GM10248 (cell line): Measurements from ENCODE around the gene PTPN18.

Source experiments
- CTCF ChIA-PET: fragments of 300-600 bp; sonication (Branson Sonifier 250); formaldehyde crosslinking; extraction: SDS; loops from one replicate; lab custom pipeline; 2021; ENCODE audit warnings: antibody characterized with exemption; lab: Yijun Ruan, JAX
- POLR2A ChIA-PET: fragments of 350-650 bp; sonication (Branson Sonifier 250); formaldehyde crosslinking; extraction: SDS; loops from one replicate; lab custom pipeline; 2020; ENCODE audit warnings: antibody characterized with exemption; lab: Yijun Ruan, JAX
- DNase-seq: peaks from one replicate; pipeline ENCODE4 v3.0.0; 2012; ENCODE audit errors: extremely low spot score
- TF ChIP-seq, protein P1 (sequence below): IDR thresholded peaks from 2 replicates; pipeline ENCODE4 v1.5.1; 2012; ENCODE audit warnings: mild to moderate bottlenecking, low read depth; ENCODE audit errors: extremely low read depth, missing control alignments, control extremely low read depth

Gene PTPN18, protein sequence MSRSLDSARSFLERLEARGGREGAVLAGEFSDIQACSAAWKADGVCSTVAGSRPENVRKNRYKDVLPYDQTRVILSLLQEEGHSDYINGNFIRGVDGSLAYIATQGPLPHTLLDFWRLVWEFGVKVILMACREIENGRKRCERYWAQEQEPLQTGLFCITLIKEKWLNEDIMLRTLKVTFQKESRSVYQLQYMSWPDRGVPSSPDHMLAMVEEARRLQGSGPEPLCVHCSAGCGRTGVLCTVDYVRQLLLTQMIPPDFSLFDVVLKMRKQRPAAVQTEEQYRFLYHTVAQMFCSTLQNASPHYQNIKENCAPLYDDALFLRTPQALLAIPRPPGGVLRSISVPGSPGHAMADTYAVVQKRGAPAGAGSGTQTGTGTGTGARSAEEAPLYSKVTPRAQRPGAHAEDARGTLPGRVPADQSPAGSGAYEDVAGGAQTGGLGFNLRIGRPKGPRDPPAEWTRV

DNA sequence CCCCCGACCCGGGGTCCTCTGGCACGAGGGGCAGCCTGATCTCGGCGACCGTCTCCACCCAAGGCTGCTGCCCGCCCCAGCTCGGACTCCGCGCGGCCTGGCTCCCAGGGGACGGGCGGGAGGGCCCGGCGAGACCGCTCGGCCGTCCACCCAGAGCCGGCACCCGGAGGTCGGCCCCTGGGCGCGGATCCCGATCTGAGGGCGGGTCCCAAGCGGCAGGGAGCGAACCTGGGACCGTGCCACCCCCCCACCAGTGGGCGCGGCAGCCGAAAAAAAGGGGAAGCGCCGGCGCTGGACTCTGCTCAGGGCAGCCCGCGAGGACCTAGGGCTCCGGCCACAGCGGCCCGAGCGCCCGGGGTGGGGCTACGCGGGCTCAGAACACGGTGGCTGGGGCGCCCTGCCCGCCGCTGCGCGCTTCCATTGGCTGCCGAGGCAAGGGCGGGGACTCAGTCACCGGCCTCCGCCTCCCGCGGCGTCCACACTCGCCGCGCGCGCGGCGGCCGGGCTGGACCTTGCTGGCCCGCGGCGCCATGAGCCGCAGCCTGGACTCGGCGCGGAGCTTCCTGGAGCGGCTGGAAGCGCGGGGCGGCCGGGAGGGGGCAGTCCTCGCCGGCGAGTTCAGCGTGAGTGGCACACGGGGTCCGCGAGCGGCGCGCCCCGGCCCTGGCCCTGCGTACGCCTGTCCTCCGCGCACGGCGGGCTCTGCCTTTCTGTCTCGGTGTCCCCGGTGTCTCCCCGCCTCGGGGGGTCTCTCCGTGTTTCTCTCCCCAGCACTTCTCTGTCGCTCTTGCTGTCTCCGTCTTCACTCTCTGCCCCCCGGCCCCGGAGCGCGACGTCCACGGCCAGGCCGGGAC lies at the start of gene PTPN18:
PTPN18 (plus strand) TSS at position 479 of the 854 bp plus-strand sequence; CDS start at position 531, 52 bp downstream.
- peak; percentile 88 for DNase-seq
- ChIA-PET CTCF (interaction anchor here (0.6 to 1.6 kb wide), 9 partner anchors 8 to 35 kb away, joined by 3 to 7 read pairs (median 4); partner anchors contain the start of gene IMP4), POLR2A (no interaction called here)
- TF ChIP-seq, protein P1, sequence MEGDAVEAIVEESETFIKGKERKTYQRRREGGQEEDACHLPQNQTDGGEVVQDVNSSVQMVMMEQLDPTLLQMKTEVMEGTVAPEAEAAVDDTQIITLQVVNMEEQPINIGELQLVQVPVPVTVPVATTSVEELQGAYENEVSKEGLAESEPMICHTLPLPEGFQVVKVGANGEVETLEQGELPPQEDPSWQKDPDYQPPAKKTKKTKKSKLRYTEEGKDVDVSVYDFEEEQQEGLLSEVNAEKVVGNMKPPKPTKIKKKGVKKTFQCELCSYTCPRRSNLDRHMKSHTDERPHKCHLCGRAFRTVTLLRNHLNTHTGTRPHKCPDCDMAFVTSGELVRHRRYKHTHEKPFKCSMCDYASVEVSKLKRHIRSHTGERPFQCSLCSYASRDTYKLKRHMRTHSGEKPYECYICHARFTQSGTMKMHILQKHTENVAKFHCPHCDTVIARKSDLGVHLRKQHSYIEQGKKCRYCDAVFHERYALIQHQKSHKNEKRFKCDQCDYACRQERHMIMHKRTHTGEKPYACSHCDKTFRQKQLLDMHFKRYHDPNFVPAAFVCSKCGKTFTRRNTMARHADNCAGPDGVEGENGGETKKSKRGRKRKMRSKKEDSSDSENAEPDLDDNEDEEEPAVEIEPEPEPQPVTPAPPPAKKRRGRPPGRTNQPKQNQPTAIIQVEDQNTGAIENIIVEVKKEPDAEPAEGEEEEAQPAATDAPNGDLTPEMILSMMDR, result peak; percentile 47

DNA sequence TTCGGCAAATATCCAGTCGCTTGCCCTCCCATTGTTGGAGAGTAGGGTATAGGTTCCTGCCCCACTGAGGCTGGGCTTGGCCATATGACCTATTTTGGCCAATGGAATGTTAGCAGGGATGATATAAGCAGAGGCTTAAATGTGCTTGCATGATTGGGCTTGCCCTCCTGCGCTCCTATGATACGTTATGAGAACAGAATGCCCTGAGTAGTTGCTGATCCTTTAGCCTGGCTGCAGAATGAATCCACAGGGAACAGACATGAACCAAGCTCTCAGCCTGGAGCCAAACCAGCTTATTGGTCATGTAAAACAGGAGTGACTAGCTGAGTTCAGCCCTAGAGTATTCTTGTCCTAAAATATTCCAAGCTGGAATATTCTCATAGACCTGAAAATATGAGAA lies 48.0 kb upstream of the PTPN18 start:
- TF ChIP-seq, protein P1, result no peak
- POLR2A ChIA-PET, result no interaction called here
- CTCF ChIA-PET, result interaction anchor here (2.3 kb wide), 1 partner anchor 25 kb away, joined by 5 read pairs; no protein-coding TSS in a partner anchor
- DNase-seq, result no peak

DNA sequence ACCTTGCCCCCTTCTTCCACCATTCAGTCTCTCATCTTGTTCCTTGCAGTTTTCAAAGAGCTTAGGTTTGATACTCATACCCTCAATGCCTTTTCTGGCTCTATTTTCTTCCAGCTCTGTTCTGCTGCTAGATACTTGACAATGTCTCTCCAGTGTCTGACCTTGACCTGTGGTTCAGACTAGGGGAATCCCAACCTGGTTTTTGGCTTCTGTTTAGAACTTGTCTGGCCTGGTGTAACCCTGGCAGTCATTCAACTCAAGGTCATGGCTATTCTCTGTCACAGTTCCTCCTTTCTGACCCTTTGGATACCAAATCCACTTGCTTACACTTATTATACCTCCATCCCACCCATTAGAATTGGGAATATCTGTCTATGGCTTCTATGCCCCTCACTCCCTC lies 45.0 kb upstream of the PTPN18 start:
- DNase-seq, result no peak
- ChIA-PET POLR2A (no interaction called here), CTCF (no interaction called here)
- TF ChIP-seq, protein P1, result no peak

DNA sequence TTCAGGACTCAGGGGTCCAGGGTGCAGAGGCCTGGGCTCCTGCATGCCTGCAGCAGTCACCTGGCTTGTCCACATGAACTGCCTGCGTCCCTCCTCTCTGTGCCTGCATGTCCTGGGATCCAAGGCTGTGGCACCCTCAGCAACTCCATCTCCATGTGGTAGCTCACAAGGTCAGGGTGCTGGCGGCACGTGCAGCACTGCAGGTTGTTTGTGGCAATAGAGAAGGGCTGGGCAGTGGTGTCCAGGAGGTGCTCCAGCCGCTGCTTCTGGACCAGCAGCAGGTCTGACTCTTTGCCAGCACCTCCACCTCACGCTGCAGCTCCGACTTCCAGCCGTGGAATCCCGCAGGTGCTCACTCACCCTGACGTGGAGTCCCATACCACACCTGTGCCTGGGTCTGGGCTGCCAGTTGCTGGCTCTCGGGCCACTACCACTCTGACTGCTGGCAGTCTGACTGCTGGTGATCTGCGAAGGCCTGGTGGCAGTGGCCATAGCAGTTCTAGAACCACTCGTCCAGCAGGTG lies 42.0 kb upstream of the PTPN18 start:
- CTCF ChIA-PET, result no interaction called here
- TF ChIP-seq, protein P1, result no peak
- POLR2A ChIA-PET, result no interaction called here
- no peak for DNase-seq

DNA sequence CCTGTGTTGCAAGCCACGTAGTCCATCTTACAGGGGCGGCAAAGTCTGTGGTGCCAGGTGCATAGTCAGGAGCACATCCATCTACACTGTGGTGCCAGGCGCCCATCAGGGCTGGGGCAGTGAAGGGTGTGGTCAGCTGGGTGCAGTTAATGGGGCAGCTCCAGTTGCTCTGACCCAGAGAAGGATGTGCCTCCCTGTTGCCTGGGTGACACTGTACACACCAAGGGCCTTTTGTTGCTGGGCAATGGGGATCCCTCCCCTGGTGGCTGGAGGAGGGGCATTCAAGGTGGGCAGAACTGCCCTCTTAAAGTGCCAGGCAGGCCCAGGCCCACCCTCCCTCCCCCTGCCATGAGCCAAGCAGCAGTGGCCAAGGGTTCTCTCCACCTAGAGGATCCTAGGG lies 41.5 kb upstream of the PTPN18 start:
- TF ChIP-seq, protein P1, result no peak
- POLR2A ChIA-PET, result no interaction called here
- CTCF ChIA-PET, result interaction anchor here (1.0 to 1.7 kb wide), 2 partner anchors 8 to 18 kb away, joined by 3 to 5 read pairs; no protein-coding TSS in a partner anchor
- DNase-seq, result no peak

DNA sequence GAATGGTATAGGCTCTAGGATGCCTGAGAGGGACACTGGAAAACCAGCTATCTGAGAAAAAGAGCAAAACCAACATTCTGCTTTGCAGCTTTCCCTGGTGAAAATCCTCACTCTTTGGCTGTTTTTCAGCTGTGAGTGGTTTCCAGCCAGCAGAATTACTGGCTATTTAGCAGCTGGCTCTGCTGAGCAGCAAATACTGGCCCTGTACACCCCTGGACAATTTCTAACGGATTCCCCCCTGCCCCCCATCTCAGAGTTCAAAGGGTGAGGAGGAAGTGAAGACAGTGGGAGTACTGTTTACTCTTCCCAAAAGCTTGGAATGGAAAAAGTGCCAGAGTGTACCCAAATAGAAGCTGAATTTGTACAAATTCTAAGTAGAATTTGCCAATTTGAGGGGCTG lies 39.3 kb upstream of the PTPN18 start:
- no peak for DNase-seq
- TF ChIP-seq, protein P1, result no peak
- ChIA-PET CTCF (interaction anchor here (1.2 to 4.7 kb wide), 2 partner anchors 11 to 16 kb away, joined by 4 to 36 read pairs; no protein-coding TSS in a partner anchor), POLR2A (no interaction called here)
